Jurkat, Clone E6-1 (cell line): ENCODE data around the gene OTOP2.
"Not testable (repeated sequence)": the region's sequence is repeated elsewhere in the genome, so short reads cannot be mapped to it uniquely, and the experiment has no call there.

Experiments
- DNase-seq: peaks from one replicate; pipeline ENCODE4 v3.0.0-alpha.2; 2011; ENCODE audit warnings: low read depth, low spot score
- H3K4me3 ChIP-seq: 2 replicates; pipeline ENCODE4 v1.5.1; 2011; ENCODE audit warnings: mild to moderate bottlenecking, low read length, control low read depth, moderate library complexity

OTOP2 gene

GRCh38 chr17:74982663-74983313, 58.7 kb downstream of the OTOP2 start:
- peak overlapping the region; percentile 57 for H3K4me3 ChIP-seq
- DNase-seq = not testable (repeated sequence)
